HFFc6 (cell line): ENCODE data around the gene NRXN2. TPM values are rescaled to one million over a fixed set of nuclear protein-coding genes. Genes with fewer than 3 reads are reported as not detected.

ENCODE experiments used
- DNase-seq: peaks from one replicate; pipeline ENCODE4 v3.0.0-alpha.2; 2018
- H3K27ac Mint-ChIP-seq: 2 replicates; pipeline ENCODE4 v1.8.0; 2020; ENCODE audit warnings: mild to moderate bottlenecking, mixed read lengths
- H3K27me3 Mint-ChIP-seq: 2 replicates; pipeline ENCODE4 v1.8.0; 2021; ENCODE audit warnings: mild to moderate bottlenecking, moderate library complexity, mixed read lengths; ENCODE audit not compliant: insufficient read depth
- H3K36me3 Mint-ChIP-seq: 2 replicates; pipeline ENCODE4 v1.8.0; 2021; ENCODE audit warnings: low read depth, mixed read lengths
- H3K4me1 Mint-ChIP-seq: 2 replicates; pipeline ENCODE4 v1.8.0; 2020; ENCODE audit warnings: low read depth, mixed read lengths
- H3K4me3 Mint-ChIP-seq: 2 replicates; pipeline ENCODE4 v1.8.0; 2020; ENCODE audit warnings: mild to moderate bottlenecking, moderate library complexity, mixed read lengths
- H3K9me3 Mint-ChIP-seq: 2 replicates; pipeline ENCODE4 v1.8.0; 2020; ENCODE audit warnings: mild to moderate bottlenecking, mixed read lengths
- CTCF ChIP-seq: fragments of 200-600 bp; sonication (generic); IDR thresholded peaks from 2 replicates; pipeline ENCODE4 v1.5.0; 2021; ENCODE audit warnings: antibody characterized with exemption, mild to moderate bottlenecking
- total RNA-seq, 6 experiments: library from RNA; stranded (reverse); fragmentation: NEBNext Ultra II Directional; extraction: Animal tissue kit (Norgen Biotek cat#: 25700); gene quantifications; 2 replicates in 1 of 6; 3 replicates in 5 of 6; pipeline ENCODE4 v1.2.3, GENCODE V29; 2021

Gene NRXN2
- total RNA-seq, 6 experiments from 2014 or later = 0.14 to 0.51 (median 0.31) TPM; not detected in 1

- DNase-seq = no peak
These were observed 6.3 kb downstream of the NRXN2 start for GRCh38 chr11:64716473-64717267.

GRCh38 chr11:64715756-64716472 is 7.1 kb downstream of the NRXN2 start:
- no peak for DNase-seq
- Mint-ChIP-seq H3K27ac (no peak overlapping the region), H3K27me3 (peaks cover 65% of the 10 kb centered on the region), H3K4me3 (no peak overlapping the region), H3K36me3 (no peaks in the 10 kb centered on the region), H3K9me3 (no peaks in the 10 kb centered on the region), H3K4me1 (peaks cover 2% of the 10 kb centered on the region)
- no peak for TF ChIP-seq CTCF

More at GRCh38 chr11:64716473-64717267, 6.3 kb downstream of the NRXN2 start:
- no peaks in the 10 kb centered on the region for H3K4me1 Mint-ChIP-seq
- H3K27ac Mint-ChIP-seq = no peak overlapping the region
- H3K27me3 Mint-ChIP-seq = peaks cover 71% of the 10 kb centered on the region
- no peak overlapping the region for H3K4me3 Mint-ChIP-seq
- H3K36me3 Mint-ChIP-seq = no peaks in the 10 kb centered on the region
- no peaks in the 10 kb centered on the region for H3K9me3 Mint-ChIP-seq
- no peak for TF ChIP-seq CTCF

GRCh38 chr11:64715110-64715509 is 7.9 kb downstream of the NRXN2 start:
- Mint-ChIP-seq H3K27me3 (peaks cover 65% of the 10 kb centered on the region), H3K27ac (no peak overlapping the region), H3K4me3 (no peak overlapping the region), H3K9me3 (no peaks in the 10 kb centered on the region), H3K4me1 (peaks cover 10% of the 10 kb centered on the region), H3K36me3 (no peaks in the 10 kb centered on the region)
- DNase-seq = no peak
- no peak for TF ChIP-seq CTCF

- no peaks in the 10 kb centered on the region for H3K9me3 Mint-ChIP-seq
- peaks cover 10% of the 10 kb centered on the region for H3K4me1 Mint-ChIP-seq
- no peak overlapping the region for H3K27ac Mint-ChIP-seq
- H3K36me3 Mint-ChIP-seq = no peaks in the 10 kb centered on the region
- TF ChIP-seq CTCF = no peak
- no peak overlapping the region for H3K4me3 Mint-ChIP-seq
- DNase-seq = no peak
- H3K27me3 Mint-ChIP-seq = peaks cover 65% of the 10 kb centered on the region
These were observed 8.3 kb downstream of the NRXN2 start for GRCh38 chr11:64714666-64715065.

- no peak for DNase-seq
- H3K4me3 Mint-ChIP-seq = no peak overlapping the region
- H3K27me3 Mint-ChIP-seq = peaks cover 62% of the 10 kb centered on the region
- H3K36me3 Mint-ChIP-seq = no peaks in the 10 kb centered on the region
- peaks cover 10% of the 10 kb centered on the region for H3K4me1 Mint-ChIP-seq
- no peak overlapping the region for H3K27ac Mint-ChIP-seq
- no peaks in the 10 kb centered on the region for H3K9me3 Mint-ChIP-seq
- no peak for TF ChIP-seq CTCF
These were observed 9.1 kb downstream of the NRXN2 start for GRCh38 chr11:64713781-64714363.
